HG02759 (cell line): ENCODE data around the gene NUCKS1.

Experiments used
- ATAC-seq: cut with Tn5 transposase; IDR thresholded peaks from one replicate; pipeline ENCODE4 v1.9.1; 2021; ENCODE audit warnings: mild to moderate bottlenecking, moderate library complexity; ENCODE audit not compliant: unreplicated experiment

The NUCKS1 gene

GRCh38 chr1:205772607-205773032 lies 22.6 kb upstream of the NUCKS1 start:
- ATAC-seq: peak; percentile 27

GRCh38 chr1:205770618-205771017 lies 20.6 kb upstream of the NUCKS1 start:
- ATAC-seq: no peak

- no peak for ATAC-seq
Measured at GRCh38 chr1:205769641-205770365, 19.8 kb upstream of the NUCKS1 start.

- ATAC-seq: no peak
Measured at GRCh38 chr1:205767248-205767647, 17.3 kb upstream of the NUCKS1 start.

GRCh38 chr1:205766570-205766969 lies 16.6 kb upstream of the NUCKS1 start:
- no peak for ATAC-seq

- ATAC-seq: no peak
Measured at GRCh38 chr1:205766038-205766437, 16.1 kb upstream of the NUCKS1 start.

GRCh38 chr1:205764578-205764977 lies 14.6 kb upstream of the NUCKS1 start:
- ATAC-seq: no peak

- no peak for ATAC-seq
Measured at GRCh38 chr1:205763980-205764379, 14.0 kb upstream of the NUCKS1 start.

GRCh38 chr1:205760606-205761005 lies 10.6 kb upstream of the NUCKS1 start:
- no peak for ATAC-seq

GRCh38 chr1:205756552-205756951 lies 6.6 kb upstream of the NUCKS1 start:
- no peak for ATAC-seq

GRCh38 chr1:205754857-205755256 lies 4.9 kb upstream of the NUCKS1 start:
- no peak for ATAC-seq

GRCh38 chr1:205751036-205751651 lies 1.2 kb upstream of the NUCKS1 start:
- ATAC-seq: no peak

GRCh38 chr1:205749234-205750137 lies 496 bp downstream of the NUCKS1 start:
- peak; percentile 78 for ATAC-seq

GRCh38 chr1:205748403-205749233 lies 1.4 kb downstream of the NUCKS1 start:
- ATAC-seq: peak; percentile 10

- ATAC-seq: no peak
Measured at GRCh38 chr1:205746757-205747412, 3.1 kb downstream of the NUCKS1 start.

GRCh38 chr1:205744403-205744802 lies 5.6 kb downstream of the NUCKS1 start:
- no peak for ATAC-seq

- ATAC-seq: no peak
Measured at GRCh38 chr1:205743977-205744376, 6.0 kb downstream of the NUCKS1 start.

- no peak for ATAC-seq
Measured at GRCh38 chr1:205741681-205742080, 8.3 kb downstream of the NUCKS1 start.

- no peak for ATAC-seq
Measured at GRCh38 chr1:205739348-205740160, 10.4 kb downstream of the NUCKS1 start.
